Glutamatergic neuron (in vitro differentiated cells): ENCODE measurements around the gene TNFAIP3. TPM values are rescaled to one million over a fixed set of nuclear protein-coding genes. Genes with fewer than 3 reads are reported as not detected.

Source experiments
- DNase-seq: peaks from one replicate; pipeline ENCODE4 v3.0.0; 2022
- H3K27ac Mint-ChIP-seq: one replicate; pipeline ENCODE4 v1.8.0; 2020; ENCODE audit warnings: mild to moderate bottlenecking, mixed read lengths, inconsistent platforms; ENCODE audit not compliant: unreplicated experiment
- H3K27me3 Mint-ChIP-seq: one replicate; pipeline ENCODE4 v1.8.0; 2020; ENCODE audit warnings: mild to moderate bottlenecking, moderate library complexity, mixed read lengths, inconsistent platforms; ENCODE audit not compliant: unreplicated experiment
- H3K36me3 Mint-ChIP-seq: one replicate; pipeline ENCODE4 v1.8.0; 2020; ENCODE audit warnings: mild to moderate bottlenecking, mixed read lengths, inconsistent platforms; ENCODE audit not compliant: unreplicated experiment
- H3K4me1 Mint-ChIP-seq: one replicate; pipeline ENCODE4 v1.8.0; 2020; ENCODE audit warnings: mild to moderate bottlenecking, low read depth, mixed read lengths, inconsistent platforms; ENCODE audit not compliant: unreplicated experiment
- H3K4me3 Mint-ChIP-seq: one replicate; pipeline ENCODE4 v1.8.0; 2020; ENCODE audit warnings: mild to moderate bottlenecking, mixed read lengths, inconsistent platforms; ENCODE audit not compliant: unreplicated experiment
- H3K9me3 Mint-ChIP-seq: one replicate; pipeline ENCODE4 v1.8.0; 2020; ENCODE audit warnings: mild to moderate bottlenecking, moderate library complexity, mixed read lengths, inconsistent platforms; ENCODE audit not compliant: unreplicated experiment
- CTCF ChIP-seq: fragments of 200-600 bp; sonication (generic); IDR thresholded peaks from one replicate; pipeline ENCODE4 v1.5.0; 2021; ENCODE audit not compliant: partially characterized antibody, unreplicated experiment
- total RNA-seq: library from RNA; stranded (reverse); fragmentation: NEBNext Ultra II Directional; extraction: Animal tissue kit (Norgen Biotek cat#: 25700); gene quantifications from one replicate; pipeline ENCODE4 v1.2.1, GENCODE V29; 2021; ENCODE audit not compliant: unreplicated experiment

The TNFAIP3 gene
- total RNA-seq, 1 donor from 2014 or later: 2.2 TPM

- Mint-ChIP-seq H3K4me3 (no peak overlapping the region), H3K4me1 (no peaks in the 10 kb centered on the region), H3K9me3 (no peaks in the 10 kb centered on the region), H3K27ac (no peak overlapping the region), H3K27me3 (no peaks in the 10 kb centered on the region), H3K36me3 (no peaks in the 10 kb centered on the region)
- no peak for DNase-seq
- TF ChIP-seq CTCF: no peak
Observed at GRCh38 chr6:137903274-137903932, 36.3 kb downstream of the TNFAIP3 start.

- H3K4me1 Mint-ChIP-seq: no peaks in the 10 kb centered on the region
- no peaks in the 10 kb centered on the region for H3K27me3 Mint-ChIP-seq
- no peaks in the 10 kb centered on the region for H3K9me3 Mint-ChIP-seq
- no peak for TF ChIP-seq CTCF
- no peaks in the 10 kb centered on the region for H3K36me3 Mint-ChIP-seq
- no peak for DNase-seq
- H3K4me3 Mint-ChIP-seq: no peak overlapping the region
- no peak overlapping the region for H3K27ac Mint-ChIP-seq
Observed at GRCh38 chr6:137903933-137904821, 37.1 kb downstream of the TNFAIP3 start.

DNA sequence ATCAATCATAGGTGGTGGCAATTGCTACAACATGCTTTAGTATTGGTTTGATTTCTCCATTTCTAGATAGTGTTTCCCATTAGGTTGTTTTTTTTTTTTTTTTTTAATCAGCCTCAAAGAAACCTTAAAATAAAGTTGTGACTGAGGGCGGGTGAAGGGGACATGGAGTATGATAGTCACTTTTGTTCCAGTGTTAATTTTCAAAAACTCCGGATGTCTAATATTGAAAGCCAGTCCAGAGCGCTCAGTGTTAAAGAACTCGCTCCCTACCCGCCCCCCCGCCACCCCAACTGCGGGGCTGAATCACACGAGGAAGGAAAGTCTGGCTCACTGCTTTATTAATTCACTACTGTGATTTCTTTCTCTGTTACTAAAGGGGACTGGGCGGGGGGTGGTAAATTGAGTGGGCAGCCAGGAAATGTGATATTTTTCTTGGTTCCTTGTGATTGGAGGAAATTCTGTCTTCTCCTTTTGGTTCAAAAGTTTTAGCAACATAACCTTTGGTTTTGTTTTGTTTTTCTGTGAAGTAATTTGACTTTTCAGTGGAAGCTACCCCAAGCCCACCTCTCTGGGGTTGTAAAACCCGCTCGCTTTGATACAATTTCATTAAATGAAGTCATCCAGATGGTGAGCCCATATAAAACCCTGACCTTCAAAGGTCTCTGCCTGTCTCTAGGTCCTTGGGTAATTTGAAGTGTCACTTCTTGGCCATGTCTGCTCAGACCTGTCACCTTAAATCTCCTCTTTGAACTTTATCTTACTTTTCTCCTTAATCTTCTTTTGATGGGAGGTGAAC is 38.0 kb downstream of the TNFAIP3 start:
- Mint-ChIP-seq H3K27me3 (no peaks in the 10 kb centered on the region), H3K36me3 (no peaks in the 10 kb centered on the region), H3K27ac (no peak overlapping the region), H3K9me3 (no peaks in the 10 kb centered on the region), H3K4me3 (no peak overlapping the region), H3K4me1 (no peaks in the 10 kb centered on the region)
- no peak for DNase-seq
- no peak for TF ChIP-seq CTCF

DNA sequence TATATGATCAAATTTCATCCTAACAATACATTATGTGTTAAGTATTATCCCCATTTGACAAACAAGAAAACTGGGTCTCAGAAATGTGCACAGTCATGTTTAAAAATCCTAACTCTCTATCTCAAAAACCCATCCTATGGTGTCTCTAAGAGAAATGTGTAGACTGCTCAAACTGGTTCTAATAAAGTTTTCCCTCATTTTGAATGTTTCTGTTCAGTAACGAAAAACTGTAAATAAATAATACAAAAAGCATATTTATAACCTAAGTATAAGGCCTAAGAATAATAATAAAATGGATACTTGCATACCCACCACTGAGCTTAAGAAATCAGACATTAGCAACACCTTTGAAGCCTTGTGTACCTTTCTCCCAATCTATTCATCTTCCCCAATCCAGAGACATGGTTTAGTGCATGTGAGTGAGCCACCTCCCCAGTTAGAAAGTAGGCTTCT is 39.0 kb downstream of the TNFAIP3 start:
- TF ChIP-seq CTCF: no peak
- Mint-ChIP-seq H3K4me1 (no peaks in the 10 kb centered on the region), H3K4me3 (no peak overlapping the region), H3K9me3 (no peaks in the 10 kb centered on the region), H3K27ac (no peak overlapping the region), H3K36me3 (no peaks in the 10 kb centered on the region), H3K27me3 (no peaks in the 10 kb centered on the region)
- DNase-seq: no peak
